ENCODE data around the gene NAALADL2.
A peak's percentile ranks its signal among the peaks of the same experiment; 100 is the strongest.

The NAALADL2 gene

DNA sequence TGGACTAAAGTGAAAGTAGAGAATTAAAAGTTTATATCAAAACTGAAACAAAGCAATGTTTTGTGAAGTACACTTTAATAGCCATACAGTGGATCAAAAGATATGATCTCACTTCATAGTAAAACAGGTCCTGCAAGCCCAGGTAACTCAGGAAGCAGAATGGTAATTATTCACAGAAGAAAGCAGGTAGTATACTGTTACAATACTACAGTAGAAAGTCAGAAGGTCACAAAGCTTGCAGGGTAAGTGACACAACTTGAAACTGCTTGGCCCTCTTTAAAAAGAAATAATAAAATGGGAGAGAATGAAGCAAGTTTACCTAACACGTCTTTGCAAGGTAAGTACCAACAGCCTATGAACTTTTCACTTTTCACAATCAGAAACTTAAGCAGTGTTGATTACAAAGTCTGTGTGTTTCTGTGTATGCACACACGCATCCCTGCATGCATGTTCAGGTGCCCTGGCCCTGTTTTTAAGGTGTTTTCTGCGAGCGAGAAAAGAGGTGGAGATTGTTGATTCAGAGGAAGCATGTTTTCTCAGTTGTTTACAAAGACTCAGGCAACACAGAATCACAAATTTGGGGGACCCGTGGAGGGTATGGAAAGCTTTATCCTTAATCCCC is at the start of gene NAALADL2:
Gene NAALADL2 (plus strand): TSS at position 221 of the 622 bp plus-strand sequence.
- no peak for DNase-seq (ENCODE audit: low spot score)

DNA sequence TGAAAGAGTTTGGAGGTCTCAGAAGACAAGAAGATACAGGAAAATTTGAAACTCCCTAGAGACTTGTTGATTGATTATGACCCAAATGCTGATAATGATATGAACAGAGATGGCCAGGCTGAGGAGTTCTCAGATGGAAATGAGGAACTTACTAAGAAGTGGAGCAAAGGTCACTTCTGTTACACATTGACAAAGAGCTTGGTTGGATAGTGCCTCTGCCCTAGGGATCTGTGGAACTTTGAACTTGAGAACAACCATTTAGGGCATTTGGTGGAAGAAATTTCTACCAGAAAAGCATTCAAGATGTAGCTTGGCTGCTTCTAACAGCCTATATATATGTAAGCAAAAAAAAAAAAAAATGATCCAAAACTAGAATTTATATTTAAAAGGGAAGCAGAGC is 48.9 kb upstream of the NAALADL2 start:
- DNase-seq (ENCODE audit: low spot score) = no peak

DNA sequence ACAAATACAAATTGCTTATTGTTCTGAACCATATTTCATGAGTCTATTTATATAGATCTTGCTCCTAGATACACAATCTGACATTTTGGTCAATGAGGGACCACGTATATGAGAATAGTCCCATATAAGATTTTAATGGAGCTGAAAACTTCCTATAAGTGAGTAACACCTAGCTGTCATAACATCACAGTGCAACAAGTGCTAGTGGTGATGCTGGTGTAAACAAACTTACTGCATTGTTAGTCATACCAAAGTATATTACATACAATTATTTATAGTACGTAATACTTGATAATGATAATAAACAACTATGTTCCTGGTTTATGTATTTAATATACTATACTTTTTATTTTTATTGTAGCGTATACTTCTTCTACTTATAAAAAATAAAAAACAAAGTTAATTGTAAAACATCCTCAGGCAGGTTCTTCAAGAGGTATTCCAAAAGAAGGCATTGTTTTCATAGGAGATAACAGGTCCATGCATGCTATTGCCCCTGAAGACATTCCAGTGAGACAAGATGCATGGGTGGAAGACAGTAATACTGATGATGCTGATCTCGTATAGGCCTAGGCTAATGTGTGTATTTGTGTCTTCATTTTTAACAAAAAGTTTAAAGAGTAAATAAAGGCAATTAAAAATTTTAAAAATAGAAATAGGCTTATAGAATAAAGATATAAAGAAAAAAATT is 46.8 kb upstream of the NAALADL2 start:
- no peak for DNase-seq (ENCODE audit: low spot score)

DNA sequence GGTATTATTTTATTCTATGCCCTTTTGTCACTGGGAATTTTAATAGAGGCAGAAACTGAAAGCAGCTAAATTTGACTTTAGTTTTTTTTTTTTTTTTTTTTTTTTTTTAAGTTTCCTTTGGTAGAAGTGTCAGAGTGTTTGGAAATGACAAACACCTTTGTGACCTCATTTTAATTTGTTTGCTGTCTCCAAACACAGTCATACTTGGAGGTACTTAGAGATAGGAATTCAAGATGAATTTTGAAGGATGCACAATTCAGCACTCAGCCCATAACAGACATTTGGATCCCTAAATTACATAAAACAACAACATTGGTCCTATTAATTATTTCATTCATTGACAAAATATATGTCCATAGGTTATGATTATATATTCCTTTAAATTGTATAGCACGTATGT is 43.4 kb upstream of the NAALADL2 start:
- no peak for DNase-seq (ENCODE audit: low spot score)

DNA sequence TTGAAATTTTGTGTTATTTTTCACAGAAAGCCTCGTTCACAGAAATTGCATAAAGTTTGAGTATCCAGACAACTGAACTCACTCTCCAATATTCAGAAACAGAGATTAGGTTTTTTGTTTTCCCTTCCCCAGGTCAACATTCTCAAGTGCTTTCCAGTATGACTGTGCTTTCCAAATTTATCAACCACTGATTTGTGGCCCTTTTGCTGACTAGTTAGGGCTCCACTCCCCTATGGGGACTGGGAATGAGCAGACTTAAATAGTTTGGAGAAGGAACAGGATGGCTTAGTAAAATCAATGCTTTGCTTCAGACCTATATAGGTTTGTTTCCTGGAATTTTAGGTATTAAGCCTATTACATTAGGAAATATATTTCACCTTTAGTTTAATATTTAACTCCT is 38.2 kb upstream of the NAALADL2 start:
- DNase-seq (ENCODE audit: low spot score) = no peak

DNA sequence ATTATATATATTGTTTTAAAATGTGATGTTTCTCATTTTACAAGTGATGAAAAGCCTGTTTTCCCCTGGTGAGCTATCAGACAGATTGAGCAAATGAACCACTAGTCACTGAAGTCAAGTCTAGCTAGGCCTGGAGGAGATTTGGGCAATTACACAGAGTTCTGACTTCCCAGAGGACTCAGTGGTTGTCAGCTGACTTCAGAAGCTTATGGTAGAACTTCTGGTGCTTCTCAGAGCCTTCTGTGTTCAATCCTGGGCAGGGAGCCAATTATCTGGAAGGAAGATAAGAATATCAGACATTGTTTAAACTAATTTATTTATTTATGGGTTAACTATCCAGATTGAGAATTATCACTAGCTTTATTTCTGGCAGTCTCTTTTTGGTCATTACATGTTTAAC is 37.7 kb upstream of the NAALADL2 start:
- no peak for DNase-seq (ENCODE audit: low spot score)

DNA sequence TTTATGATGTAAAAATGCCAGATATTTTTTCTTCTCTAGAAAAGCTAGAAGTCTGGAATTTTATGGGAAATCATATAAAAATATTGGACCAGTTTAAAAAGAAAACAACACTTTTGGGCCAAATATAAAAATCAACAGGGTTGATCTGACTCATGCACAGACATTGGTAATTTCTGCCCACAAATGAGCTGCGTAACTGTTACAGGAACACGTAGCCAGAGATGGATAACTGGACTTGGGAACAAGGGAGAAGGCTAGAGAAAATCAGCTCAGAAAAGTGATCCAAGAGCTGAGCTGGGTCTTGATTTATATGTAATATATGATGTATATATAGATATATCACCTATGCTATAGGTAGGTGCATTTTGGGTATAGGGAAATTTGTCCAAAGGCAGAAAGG is 36.8 kb upstream of the NAALADL2 start:
- no peak for DNase-seq (ENCODE audit: low spot score)

DNA sequence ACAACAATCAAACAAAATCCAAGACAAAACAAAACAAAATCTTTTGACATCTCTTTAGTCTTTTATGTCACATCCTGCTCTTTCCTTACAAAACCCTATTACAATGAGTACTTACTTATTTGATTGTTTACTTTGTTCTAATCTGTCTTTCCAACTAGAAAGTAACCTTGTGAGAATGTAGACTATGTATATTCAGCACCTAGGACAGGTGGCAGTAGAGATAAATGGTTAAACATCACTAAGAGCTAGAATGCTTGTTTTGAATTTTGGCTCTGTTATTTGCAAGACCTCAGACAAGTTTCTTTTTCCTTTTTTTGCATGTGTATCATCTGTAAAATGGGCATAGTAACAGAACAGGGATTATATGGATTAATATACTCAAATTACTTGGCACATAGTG is 33.1 kb upstream of the NAALADL2 start:
- no peak for DNase-seq (ENCODE audit: low spot score)

DNA sequence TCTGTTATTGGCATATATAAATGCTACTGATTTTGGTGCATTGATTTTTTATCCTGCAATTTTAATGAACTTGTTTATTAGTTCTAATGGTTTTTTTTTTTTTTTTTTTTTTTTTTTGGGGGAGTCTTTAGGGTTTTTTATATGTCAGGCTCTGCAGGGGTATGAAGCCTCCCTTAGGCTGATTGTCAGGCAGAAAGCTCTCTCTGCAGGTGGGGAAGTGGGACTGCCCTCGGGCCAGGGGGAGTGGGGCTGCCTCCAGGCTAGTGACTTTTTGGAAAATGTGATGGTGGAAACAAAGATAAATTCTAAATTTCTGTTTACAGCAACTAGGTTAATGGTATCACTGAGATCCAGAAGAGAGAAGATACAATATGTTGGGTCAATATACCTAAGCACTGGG is 14.4 kb upstream of the NAALADL2 start:
- no peak for DNase-seq (ENCODE audit: low spot score)

DNA sequence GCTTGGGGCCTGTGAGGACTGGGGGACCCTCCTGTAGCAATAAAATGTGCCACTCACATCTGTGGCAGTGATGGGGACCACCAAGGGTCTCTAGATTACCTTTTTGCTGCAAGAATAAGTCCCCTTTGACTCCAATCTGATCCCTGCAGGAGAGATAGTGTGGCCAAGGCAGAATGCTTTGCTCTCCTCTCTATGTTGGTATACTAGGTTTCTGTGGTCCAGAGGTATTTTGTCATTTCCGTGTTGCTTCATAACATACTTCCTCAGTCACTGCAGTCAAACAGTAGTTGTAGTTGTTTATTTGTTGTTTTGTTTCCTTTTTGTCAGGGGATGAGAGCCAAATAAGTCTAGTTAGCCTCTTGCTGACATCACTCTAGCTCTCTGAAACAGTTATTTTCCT is 13.1 kb upstream of the NAALADL2 start:
- no peak for DNase-seq (ENCODE audit: low spot score)

DNA sequence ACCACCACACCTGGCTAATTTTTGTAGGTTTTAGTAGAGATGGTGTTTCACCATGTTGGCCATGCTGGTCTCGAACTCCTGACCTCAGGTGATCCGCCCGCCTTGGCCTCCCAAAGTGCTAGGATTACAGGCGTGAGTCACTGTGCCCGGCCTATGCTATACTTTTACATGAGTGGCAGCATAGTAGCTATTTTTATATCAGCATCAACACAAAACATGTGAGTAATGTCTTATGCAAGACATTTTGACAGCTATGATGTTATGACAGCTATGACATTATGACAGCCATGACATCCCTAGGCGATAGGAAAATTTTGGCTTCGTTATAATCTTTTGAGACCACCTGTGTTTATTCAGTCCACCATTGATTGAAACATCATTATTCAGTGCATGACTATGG is 4.1 kb upstream of the NAALADL2 start:
- no peak for DNase-seq (ENCODE audit: low spot score)

DNA sequence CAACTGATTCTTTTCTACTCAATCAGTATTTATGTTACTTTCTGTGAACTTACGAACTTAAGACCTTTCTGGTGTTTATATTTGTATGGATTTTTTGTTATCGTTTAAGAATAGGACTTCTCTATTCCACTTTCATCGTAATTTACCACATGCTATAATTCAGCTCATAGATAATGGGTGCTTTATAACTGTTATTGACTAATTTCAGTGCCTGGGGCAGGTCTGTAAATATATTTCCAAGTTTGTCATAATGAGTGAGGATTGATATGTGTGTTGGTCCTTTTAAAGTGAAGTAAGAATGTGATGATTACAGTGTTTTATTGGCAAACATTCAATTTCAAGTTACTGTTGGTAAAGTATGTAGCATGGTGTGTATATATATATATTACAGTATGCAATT is 1.8 kb upstream of the NAALADL2 start:
- no peak for DNase-seq (ENCODE audit: low spot score)

DNA sequence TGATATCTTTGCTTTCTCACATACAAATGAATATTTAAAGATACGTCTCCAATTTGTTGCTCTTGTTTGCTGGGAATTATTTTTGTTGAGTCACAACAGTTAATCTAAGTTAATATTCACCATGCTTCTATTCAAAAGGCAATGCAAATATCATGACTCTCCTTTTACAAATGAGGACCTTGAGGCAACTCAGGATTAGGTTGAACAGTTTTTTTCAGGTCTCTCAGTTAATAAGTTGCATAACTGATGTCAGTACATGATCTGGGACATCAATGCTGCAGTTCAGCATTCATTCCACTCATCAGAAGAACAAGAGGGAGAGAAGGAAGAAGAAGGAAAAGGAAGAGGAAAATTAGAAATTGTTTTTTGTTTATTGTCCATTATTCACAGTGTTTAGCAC is 781 bp upstream of the NAALADL2 start:
- no peak for DNase-seq (ENCODE audit: low spot score)

DNA sequence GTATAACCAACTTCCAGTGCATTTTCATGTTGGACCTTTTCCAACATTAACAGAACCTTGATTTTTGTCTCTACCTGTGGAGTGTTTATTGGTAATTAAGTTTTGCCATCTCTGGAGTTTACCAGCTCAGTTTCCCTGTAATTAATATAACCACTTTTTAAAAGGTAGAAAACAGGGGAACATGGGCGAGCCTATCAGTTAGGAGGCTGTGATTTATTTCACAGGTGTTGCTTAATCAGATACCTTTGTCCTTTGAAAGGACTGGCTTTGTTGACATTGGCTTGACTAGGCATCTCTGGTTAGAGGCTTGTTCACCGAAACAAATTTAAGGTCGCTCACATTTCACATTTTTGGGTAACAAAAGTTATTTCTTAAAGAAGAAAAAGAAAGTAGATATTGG is 622 bp downstream of the NAALADL2 start:
- no peak for DNase-seq (ENCODE audit: low spot score)

DNA sequence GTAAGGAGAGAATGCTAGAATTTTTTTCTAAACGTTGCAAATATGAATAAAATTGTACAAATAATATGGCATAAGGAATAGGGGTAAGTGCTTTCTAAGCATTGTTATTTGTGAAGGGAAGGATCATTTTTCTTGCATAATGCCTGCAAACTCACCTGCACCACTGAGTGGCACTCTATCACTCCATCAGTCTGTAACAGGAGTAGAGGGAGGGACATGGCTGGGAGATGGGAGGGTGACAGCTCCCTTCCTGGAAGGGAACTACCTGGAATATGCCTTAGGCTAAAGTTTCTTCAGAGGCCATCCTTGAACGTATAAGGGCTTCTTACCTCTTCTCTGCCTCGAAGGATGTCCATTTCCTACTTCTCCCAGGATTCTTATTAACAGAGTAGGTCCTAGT is 3.0 kb downstream of the NAALADL2 start:
- DNase-seq (ENCODE audit: low spot score) = no peak

DNA sequence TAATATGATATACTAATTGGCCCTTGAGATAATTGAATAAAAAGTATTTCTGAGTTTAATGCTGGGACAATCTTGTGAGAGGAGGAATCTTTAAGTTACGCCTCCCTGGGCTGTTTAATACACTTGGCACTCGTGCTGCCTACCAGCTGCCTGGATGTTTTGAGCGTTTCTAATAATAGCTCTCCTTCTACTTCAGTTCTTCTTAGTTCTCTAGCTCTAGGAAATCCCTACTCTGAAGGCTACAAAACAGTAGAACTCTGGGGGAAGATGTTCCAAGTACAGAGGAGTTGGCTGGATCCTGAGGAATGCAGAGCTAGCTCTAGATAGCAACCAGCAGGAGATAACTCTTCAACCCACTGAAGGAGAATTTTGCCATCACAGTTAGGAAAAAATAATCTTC is 3.5 kb downstream of the NAALADL2 start:
- DNase-seq (ENCODE audit: low spot score) = peak; percentile 9

DNA sequence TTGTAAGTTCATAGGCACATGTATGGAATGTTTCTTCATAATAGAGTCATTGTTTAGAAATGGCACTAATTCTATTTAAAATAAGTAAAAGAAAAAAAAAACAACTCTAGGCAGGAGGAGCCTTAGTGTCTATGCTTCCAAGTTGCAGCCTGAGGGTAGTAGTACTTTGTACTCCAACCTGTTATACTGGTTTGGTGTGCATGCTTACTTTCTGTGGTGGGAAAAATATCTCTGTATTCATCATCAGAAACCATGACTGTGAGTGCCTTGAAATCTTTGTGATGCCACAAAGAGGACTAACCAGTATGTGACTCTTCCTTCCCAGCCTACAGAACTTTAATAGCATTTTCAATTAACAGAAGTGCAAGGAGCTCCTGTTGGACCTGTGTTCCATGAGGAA is 4.4 kb downstream of the NAALADL2 start:
- no peak for DNase-seq (ENCODE audit: low spot score)

DNA sequence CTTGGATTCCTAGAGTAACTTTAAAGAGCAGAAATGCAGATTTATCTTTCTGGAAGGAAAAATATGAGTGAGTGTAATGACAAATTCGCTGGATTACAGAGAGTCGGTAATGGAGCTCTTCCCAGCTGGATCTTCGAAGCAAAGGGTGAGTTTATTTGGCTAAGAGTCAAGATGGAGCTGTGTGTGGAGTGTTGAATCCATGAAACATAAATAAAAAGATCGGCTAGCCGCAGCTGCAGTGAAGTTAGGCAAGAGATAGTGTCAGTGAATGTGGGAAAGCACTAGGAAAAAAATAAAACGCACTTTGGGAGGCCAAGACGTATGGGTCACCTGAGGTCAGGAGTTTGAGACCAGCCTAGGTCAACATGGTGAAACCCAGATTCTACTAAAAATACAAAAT is 10.3 kb downstream of the NAALADL2 start:
- DNase-seq (ENCODE audit: low spot score) = peak; percentile 29

DNA sequence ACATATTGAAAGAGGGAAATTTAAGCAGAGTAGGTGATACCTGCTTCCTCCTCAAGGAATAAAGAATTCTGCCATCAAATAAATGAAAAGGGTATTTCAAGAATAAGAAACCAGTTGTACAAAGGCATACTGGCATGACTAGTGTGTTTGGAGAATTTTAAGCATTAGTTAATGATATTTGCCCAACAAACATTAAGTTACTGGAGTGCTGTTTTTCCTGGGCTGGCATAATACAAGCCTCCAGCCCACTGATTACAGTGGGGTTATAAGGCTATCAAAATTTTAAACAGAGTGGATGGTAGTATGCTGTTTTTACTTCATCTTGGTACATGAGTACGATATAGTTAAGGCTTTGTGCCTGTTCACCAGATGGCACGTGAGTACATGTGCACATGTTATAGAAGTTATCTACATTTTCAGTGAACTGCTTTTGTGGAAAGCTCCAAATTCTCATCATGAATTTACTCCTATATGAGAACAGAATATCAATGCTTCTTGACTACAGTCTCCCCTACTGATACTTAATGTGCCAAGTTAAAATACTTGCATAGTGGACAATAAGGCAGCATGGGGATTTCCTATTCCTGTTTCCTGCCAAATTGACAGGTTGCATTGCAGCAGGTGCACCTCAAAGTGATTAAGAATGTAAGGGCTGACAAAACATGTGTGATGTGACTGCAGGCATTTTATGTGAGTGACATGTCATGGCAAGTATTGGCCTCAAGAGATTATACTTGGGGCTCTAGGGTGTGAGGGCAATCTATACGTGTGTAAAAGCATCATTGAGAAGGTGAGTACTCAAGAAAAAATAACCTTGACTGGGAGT is 14.9 kb downstream of the NAALADL2 start:
- DNase-seq (ENCODE audit: low spot score) = no peak

DNA sequence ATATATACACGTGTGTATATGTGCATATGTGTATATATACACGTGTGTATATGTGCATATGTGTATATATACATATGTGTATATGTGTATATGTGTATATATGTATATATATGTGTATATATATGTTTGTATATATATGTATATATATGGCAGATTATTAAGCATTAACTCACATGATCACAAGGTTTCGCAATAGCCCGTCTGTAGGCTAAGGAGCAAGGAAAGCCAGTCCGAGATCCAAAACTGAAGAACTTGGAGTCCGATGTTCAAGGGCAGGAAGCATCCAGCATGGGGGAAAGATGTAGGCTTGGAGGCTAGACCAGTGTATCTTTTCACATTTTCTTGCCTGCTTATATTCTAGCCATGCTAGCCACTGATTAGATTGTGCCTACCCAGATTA is 23.7 kb downstream of the NAALADL2 start:
- DNase-seq (ENCODE audit: low spot score) = no peak

DNA sequence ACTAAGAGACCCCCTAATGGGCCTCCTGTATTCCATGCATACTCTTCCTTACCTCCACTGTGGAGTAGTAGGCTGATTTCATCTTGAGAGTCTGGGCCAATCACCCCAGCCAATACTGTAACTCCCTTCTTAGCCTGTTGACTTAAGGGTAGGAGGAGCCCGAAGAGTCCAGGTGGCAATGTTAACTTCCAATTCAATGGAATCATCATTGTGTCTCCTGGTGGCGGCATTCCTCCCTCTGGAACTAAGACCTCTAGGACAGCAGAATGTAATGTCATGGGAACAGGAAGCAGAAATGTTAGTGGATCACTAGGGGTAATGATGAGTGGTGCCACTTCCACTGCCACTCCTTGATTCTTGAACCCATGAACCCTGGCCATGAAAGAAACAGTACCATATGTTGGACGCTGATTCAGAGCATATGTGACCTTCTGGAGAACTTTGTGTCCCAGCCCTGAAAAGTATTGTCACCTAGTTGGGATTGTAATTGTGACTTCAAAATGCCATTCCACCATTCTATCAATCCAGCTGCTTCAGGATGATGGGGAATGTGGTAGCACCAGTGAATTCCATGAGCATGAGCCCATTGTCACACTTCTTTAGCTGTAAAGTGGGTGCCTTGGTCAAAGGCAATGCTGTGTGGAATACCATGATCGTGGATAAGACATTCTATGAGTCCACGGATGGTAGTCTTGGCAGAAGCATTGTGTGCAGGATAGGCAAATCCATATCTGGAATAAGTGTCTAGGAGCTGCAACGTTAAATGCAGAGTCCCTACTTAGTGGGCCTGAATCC is 24.9 kb downstream of the NAALADL2 start:
- DNase-seq (ENCODE audit: low spot score) = no peak

DNA sequence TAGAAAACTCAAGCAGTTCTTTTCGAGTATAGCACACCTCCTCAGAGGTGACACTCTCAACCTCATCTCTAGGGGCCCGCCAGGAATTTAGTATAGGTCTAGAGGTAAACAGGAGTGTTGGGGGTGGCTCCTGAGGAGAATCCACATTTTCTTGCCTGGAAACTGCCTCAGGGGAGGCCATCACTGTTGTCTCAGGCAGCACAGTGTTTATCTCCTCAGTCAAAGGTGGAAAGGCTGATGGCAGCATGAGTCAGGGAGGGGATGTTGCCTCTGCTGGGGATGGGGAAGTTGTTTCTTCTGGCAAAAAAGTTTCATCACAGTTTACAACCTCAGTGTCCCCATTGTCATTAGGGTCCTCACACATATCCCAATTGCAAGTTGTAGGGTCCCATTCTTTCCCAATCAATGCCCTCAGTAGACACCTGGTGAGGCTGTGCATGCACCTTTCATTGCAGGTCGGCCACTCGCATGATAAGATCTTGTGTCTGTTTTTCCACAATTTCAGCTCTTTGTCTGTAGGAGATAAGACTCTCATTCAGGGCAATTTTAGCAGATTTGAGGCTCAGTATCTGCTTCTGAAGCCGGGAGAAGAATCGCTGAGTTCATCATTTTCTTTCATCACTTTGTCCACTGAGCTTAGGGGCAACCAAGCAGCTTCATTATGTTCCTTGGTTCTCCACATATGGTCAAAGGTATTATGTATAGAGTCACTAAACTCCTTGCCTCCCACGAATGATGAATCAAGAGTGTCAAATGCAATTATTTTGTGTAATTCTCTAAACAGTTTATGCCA is 25.8 kb downstream of the NAALADL2 start:
- no peak for DNase-seq (ENCODE audit: low spot score)
